Esophagus muscularis mucosa (tissue), 4 donors: ENCODE data around the gene SLC39A11.

Experiments
- EP300 ChIP-seq: sonication (generic); formaldehyde crosslinking; IDR thresholded peaks from one replicate; pipeline ENCODE4 v1.6.1; 2017; ENCODE audit warnings: antibody characterized with exemption
- POLR2A ChIP-seq: fragments of 450-650 bp; IDR thresholded peaks from one replicate; pipeline ENCODE4 v1.6.1; 2017; ENCODE audit warnings: antibody characterized with exemption, moderate library complexity, mild to moderate bottlenecking, low read depth
- TF ChIP-seq, protein P1 (sequence below), 3 experiments: fragments of 200-600 bp in 2 of 3; fragments of 450-650 bp in 1 of 3; sonication (generic) in 2 of 3; IDR thresholded peaks; one replicate each; pipeline ENCODE4 v1.5.1; 2017 to 2019; ENCODE audit warnings: antibody characterized with exemption in 3 of 3, mild to moderate bottlenecking in 2 of 3, moderate library complexity in 1 of 3

- TF ChIP-seq, protein P1, sequence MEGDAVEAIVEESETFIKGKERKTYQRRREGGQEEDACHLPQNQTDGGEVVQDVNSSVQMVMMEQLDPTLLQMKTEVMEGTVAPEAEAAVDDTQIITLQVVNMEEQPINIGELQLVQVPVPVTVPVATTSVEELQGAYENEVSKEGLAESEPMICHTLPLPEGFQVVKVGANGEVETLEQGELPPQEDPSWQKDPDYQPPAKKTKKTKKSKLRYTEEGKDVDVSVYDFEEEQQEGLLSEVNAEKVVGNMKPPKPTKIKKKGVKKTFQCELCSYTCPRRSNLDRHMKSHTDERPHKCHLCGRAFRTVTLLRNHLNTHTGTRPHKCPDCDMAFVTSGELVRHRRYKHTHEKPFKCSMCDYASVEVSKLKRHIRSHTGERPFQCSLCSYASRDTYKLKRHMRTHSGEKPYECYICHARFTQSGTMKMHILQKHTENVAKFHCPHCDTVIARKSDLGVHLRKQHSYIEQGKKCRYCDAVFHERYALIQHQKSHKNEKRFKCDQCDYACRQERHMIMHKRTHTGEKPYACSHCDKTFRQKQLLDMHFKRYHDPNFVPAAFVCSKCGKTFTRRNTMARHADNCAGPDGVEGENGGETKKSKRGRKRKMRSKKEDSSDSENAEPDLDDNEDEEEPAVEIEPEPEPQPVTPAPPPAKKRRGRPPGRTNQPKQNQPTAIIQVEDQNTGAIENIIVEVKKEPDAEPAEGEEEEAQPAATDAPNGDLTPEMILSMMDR (IDR thresholded peaks at IDR 0.05), result no peak
- TF ChIP-seq POLR2A, result no peak
- no peak for TF ChIP-seq EP300
Observed at GRCh38 chr17:73091770-73092522, 542 bp downstream of the SLC39A11 start.
